OCI-LY7 (cell line): Measurements from ENCODE around the gene MROH7. TPM values are rescaled to one million over a fixed set of nuclear protein-coding genes. Genes with fewer than 3 reads are reported as not detected.

Experiments
- BruUV-seq: library from RNA; stranded (reverse); fragments of 400-500 nt; replicated peaks from 2 replicates; lab custom pipeline; 2021; lab: Mats Ljungman, UMichigan
- CTCF ChIA-PET: fragments of 300-600 bp; sonication (Branson Sonifier 250); formaldehyde crosslinking; loops from one replicate; lab custom pipeline; 2022; ENCODE audit warnings: antibody characterized with exemption; ENCODE audit not compliant: unreplicated experiment; lab: Charles Lee
- POLR2A ChIA-PET: fragments of 300-600 bp; sonication (Branson Sonifier 250); formaldehyde crosslinking; loops from one replicate; lab custom pipeline; 2022; ENCODE audit warnings: antibody characterized with exemption; lab: Charles Lee
- DNase-seq: peaks from one replicate; pipeline ENCODE4 v3.0.0-alpha.2; 2015; ENCODE audit warnings: low spot score
- H2AFZ ChIP-seq: fragments of 200-600 bp; sonication (generic), shearing (Covaris generic); 2 replicates; pipeline ENCODE4 v1.6.1; 2014; ENCODE audit warnings: mild to moderate bottlenecking, antibody characterized with exemption, low read length, moderate library complexity
- H3K27ac ChIP-seq: fragments of 200-600 bp; sonication (generic); 2 replicates; pipeline ENCODE4 v1.5.1; 2014; ENCODE audit warnings: mixed run types, low read depth, mild to moderate bottlenecking, moderate library complexity, low read length, inconsistent platforms; ENCODE audit not compliant: poor library complexity, severe bottlenecking
- H3K36me3 ChIP-seq: fragments of 200-600 bp; sonication (generic); 2 replicates; pipeline ENCODE4 v1.6.1; 2014; ENCODE audit warnings: mild to moderate bottlenecking, antibody characterized with exemption, low read length, moderate library complexity, mixed read lengths; ENCODE audit not compliant: insufficient read depth
- H3K4me1 ChIP-seq: fragments of 200-600 bp; sonication (generic); 2 replicates; pipeline ENCODE4 v1.5.1; 2014; ENCODE audit warnings: mild to moderate bottlenecking, low read length; ENCODE audit not compliant: insufficient read depth, poor library complexity, severe bottlenecking
- H3K4me2 ChIP-seq: fragments of 200-600 bp; sonication (generic); 2 replicates; pipeline ENCODE4 v1.6.1; 2014; ENCODE audit warnings: mild to moderate bottlenecking, low read length
- H3K4me3 ChIP-seq: fragments of 200-600 bp; sonication (generic); 2 replicates; pipeline ENCODE4 v1.5.1; 2014; ENCODE audit warnings: mild to moderate bottlenecking, low read depth, low read length; ENCODE audit not compliant: poor library complexity, severe bottlenecking
- H3K79me2 ChIP-seq: fragments of 200-600 bp; sonication (generic); 2 replicates; pipeline ENCODE4 v1.6.1; 2016; ENCODE audit warnings: low read depth, mild to moderate bottlenecking, low read length, moderate library complexity, mixed read lengths; ENCODE audit not compliant: insufficient read depth
- H3K9me2 ChIP-seq: fragments of 200-600 bp; sonication (generic); 2 replicates; pipeline ENCODE4 v1.6.1; 2016; ENCODE audit warnings: mild to moderate bottlenecking, low read length, mixed read lengths; ENCODE audit not compliant: insufficient read depth
- H3K9me3 ChIP-seq: fragments of 200-600 bp; sonication (generic); 2 replicates; pipeline ENCODE4 v1.6.1; 2014; ENCODE audit warnings: mild to moderate bottlenecking, mixed run types, low read length, mixed read lengths
- H4K20me1 ChIP-seq: fragments of 200-600 bp; sonication (generic); 2 replicates; pipeline ENCODE4 v1.6.1; 2014; ENCODE audit warnings: mild to moderate bottlenecking, antibody characterized with exemption, low read length, moderate library complexity, mixed read lengths; ENCODE audit not compliant: insufficient read depth
- EZH2phosphoT487 ChIP-seq: fragments of 200-600 bp; sonication (generic); IDR thresholded peaks from 2 replicates; pipeline ENCODE4 v1.6.1; 2018; ENCODE audit warnings: low read depth, borderline replicate concordance, mild to moderate bottlenecking, mixed run types, antibody characterized with exemption, low read length, moderate library complexity, mixed read lengths
- intact Hi-C: fragments of 100-400 bp; cut with micrococcal nuclease; formaldehyde crosslinking; loops from one replicate; pipeline ENCODE4 v1.10.0; 2022; ENCODE audit not compliant: unreplicated experiment
- total RNA-seq, 2 experiments: library from RNA; depleted of rRNA in 1 of 2; stranded (reverse); fragments of >200 nt in 1 of 2; shearing (Covaris generic) in 1 of 2; gene quantifications; 2 replicates each; pipeline ENCODE4 v1.2.3, GENCODE V29; 2014 to 2022
- TF ChIP-seq, protein P1 (sequence below): fragments of 200-600 bp; sonication (generic); conservative IDR thresholded peaks from 2 replicates; pipeline ENCODE4 v1.5.1; 2014; ENCODE audit warnings: mild to moderate bottlenecking, antibody characterized with exemption, low read length, moderate library complexity, mixed read lengths

Gene MROH7
- total RNA-seq, 2 experiments from 2014 or later, result not detected

DNA sequence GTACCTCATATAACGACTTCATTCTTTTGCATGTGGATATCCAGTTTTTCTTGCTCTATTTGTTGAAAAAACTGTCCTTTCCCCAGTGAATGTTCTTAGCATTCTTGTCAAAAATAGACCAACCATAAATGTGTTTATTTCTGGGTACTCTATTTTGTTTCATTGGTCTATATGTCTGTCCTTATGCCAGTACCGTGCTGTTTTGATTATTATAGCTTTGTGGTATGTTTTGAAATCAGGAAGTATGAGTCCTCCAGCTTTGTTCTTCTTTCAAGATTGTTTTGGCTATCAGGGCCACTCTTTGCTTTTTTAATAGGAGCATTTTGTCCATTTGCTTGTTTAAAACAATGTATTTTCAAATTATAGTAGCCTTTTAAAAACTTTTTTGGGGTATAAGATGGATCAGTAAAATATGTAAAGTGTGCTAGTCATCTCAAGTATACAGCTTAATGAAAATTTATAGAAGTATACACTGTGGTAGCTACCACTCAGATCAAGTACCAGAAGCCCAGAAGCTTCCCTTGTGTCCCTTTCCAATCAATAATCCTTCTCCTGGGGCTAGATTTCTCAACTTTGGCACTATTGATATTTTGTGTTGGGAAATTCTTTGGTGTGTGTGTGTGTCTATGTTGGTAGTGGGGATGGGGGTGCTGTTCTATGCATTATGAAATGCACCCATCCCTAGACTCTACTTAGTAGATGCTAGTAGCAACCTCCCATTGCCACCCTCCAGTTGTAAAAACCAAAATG, 16.8 kb downstream of the MROH7 start:
- no peak for DNase-seq
- POLR2A ChIA-PET, result no interaction called here

DNA sequence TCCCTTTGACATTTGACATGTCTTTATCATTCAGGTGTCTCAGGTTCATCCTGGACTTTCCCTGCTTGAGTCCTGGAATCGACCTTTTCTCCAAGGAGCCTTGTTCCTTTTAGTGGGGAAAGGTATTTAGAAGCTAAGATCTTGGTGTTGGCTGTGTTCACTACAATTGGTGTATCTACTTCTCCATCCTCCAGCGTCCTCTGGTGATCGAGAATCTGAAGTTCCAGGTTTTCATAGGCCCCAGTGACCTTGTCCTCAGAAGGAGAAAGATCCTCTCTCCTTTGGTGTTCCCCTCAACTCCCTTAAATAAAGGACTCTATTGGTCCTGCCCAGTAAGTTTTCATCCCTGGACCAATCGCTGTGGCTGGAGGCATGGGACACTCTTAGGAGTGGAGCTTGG, 22.1 kb downstream of the MROH7 start:
- ChIA-PET POLR2A (interaction anchor here (0.6 to 0.7 kb wide), 4 partner anchors 11 to 1228 kb away, joined by 3 to 4 read pairs (median 4); no protein-coding TSS in a partner anchor), CTCF (no interaction called here)
- no peak for DNase-seq
- H3K36me3 ChIP-seq, result no peaks in the 10 kb centered on the region
- H3K9me3 ChIP-seq, result peaks cover under 1% of the 10 kb centered on the region; the same call in 1 of the 2 replicates
- no TSS peak for BruUV-seq
- TF ChIP-seq, protein P1, sequence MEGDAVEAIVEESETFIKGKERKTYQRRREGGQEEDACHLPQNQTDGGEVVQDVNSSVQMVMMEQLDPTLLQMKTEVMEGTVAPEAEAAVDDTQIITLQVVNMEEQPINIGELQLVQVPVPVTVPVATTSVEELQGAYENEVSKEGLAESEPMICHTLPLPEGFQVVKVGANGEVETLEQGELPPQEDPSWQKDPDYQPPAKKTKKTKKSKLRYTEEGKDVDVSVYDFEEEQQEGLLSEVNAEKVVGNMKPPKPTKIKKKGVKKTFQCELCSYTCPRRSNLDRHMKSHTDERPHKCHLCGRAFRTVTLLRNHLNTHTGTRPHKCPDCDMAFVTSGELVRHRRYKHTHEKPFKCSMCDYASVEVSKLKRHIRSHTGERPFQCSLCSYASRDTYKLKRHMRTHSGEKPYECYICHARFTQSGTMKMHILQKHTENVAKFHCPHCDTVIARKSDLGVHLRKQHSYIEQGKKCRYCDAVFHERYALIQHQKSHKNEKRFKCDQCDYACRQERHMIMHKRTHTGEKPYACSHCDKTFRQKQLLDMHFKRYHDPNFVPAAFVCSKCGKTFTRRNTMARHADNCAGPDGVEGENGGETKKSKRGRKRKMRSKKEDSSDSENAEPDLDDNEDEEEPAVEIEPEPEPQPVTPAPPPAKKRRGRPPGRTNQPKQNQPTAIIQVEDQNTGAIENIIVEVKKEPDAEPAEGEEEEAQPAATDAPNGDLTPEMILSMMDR, result no peak
- TF ChIP-seq EZH2phosphoT487, result no peak
- H3K4me3 ChIP-seq, result no peak overlapping the region
- no peak overlapping the region for H3K4me2 ChIP-seq
- H3K9me2 ChIP-seq, result no peaks in the 10 kb centered on the region
- no peak overlapping the region for H3K27ac ChIP-seq
- no peaks in the 10 kb centered on the region for H4K20me1 ChIP-seq
- H3K4me1 ChIP-seq, result no peaks in the 10 kb centered on the region
- no peaks in the 10 kb centered on the region for H3K79me2 ChIP-seq
- H2AFZ ChIP-seq, result no peak overlapping the region
- intact Hi-C loops, result no loop called here

More for the DNA sequence above, 16.8 kb downstream of the MROH7 start:
- H2AFZ ChIP-seq, result no peak overlapping the region
- TF ChIP-seq, protein P1, result no peak
- TF ChIP-seq EZH2phosphoT487, result no peak
- CTCF ChIA-PET, result no interaction called here
- H3K4me1 ChIP-seq, result no peaks in the 10 kb centered on the region
- H3K4me2 ChIP-seq, result no peak overlapping the region
- H3K27ac ChIP-seq, result no peak overlapping the region
- H3K36me3 ChIP-seq, result no peaks in the 10 kb centered on the region
- BruUV-seq, result no TSS peak
- H3K4me3 ChIP-seq, result no peak overlapping the region
- no peaks in the 10 kb centered on the region for H3K79me2 ChIP-seq
- peaks cover 8% of the 10 kb centered on the region for H3K9me3 ChIP-seq
- no peaks in the 10 kb centered on the region for H3K9me2 ChIP-seq
- H4K20me1 ChIP-seq, result no peaks in the 10 kb centered on the region
- intact Hi-C loops, result no loop called here

DNA sequence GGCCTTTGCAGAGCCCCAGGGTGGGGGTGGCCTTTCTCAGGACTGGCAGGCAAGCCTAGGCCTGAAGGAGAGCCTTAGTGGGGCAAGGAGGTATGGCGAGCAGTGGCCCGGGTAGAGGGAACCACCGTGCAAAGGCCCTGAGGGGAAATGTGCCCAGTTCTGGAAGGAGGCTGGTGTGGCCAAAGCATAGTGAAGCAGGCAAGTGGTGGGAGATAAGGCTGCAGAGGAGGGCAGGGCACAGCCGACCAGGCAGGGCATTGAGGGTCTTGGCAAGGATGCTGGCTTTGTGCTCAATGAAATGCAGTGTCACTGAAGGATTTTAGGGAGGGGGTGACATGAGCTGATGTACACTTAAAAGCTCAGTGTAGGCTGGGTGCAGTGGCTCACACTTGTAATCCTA, 22.8 kb downstream of the MROH7 start:
- Histone ChIP-seq H3K4me3 (no peak overlapping the region), H3K4me2 (no peak overlapping the region), H3K4me1 (no peaks in the 10 kb centered on the region), H3K9me3 (no peaks in the 10 kb centered on the region), H3K79me2 (no peaks in the 10 kb centered on the region), H2AFZ (no peak overlapping the region), H3K9me2 (no peaks in the 10 kb centered on the region), H4K20me1 (no peaks in the 10 kb centered on the region), H3K27ac (no peak overlapping the region), H3K36me3 (no peaks in the 10 kb centered on the region)
- BruUV-seq, result no TSS peak
- POLR2A ChIA-PET, result no interaction called here
- intact Hi-C loops, result no loop called here
- CTCF ChIA-PET, result no interaction called here
- TF ChIP-seq, protein P1, result no peak
- TF ChIP-seq EZH2phosphoT487, result no peak
- no peak for DNase-seq
